Glutamatergic neuron (in vitro differentiated cells): ENCODE data around the gene SUGCT. TPM values are rescaled to one million over a fixed set of nuclear protein-coding genes. Genes with fewer than 3 reads are reported as not detected.

ENCODE experiments used
- DNase-seq: peaks from one replicate; pipeline ENCODE4 v3.0.0; 2022
- H3K27ac Mint-ChIP-seq: one replicate; pipeline ENCODE4 v1.8.0; 2020; ENCODE audit warnings: mild to moderate bottlenecking, mixed read lengths, inconsistent platforms; ENCODE audit not compliant: unreplicated experiment
- H3K27me3 Mint-ChIP-seq: one replicate; pipeline ENCODE4 v1.8.0; 2020; ENCODE audit warnings: mild to moderate bottlenecking, moderate library complexity, mixed read lengths, inconsistent platforms; ENCODE audit not compliant: unreplicated experiment
- H3K36me3 Mint-ChIP-seq: one replicate; pipeline ENCODE4 v1.8.0; 2020; ENCODE audit warnings: mild to moderate bottlenecking, mixed read lengths, inconsistent platforms; ENCODE audit not compliant: unreplicated experiment
- H3K4me1 Mint-ChIP-seq: one replicate; pipeline ENCODE4 v1.8.0; 2020; ENCODE audit warnings: mild to moderate bottlenecking, low read depth, mixed read lengths, inconsistent platforms; ENCODE audit not compliant: unreplicated experiment
- H3K4me3 Mint-ChIP-seq: one replicate; pipeline ENCODE4 v1.8.0; 2020; ENCODE audit warnings: mild to moderate bottlenecking, mixed read lengths, inconsistent platforms; ENCODE audit not compliant: unreplicated experiment
- H3K9me3 Mint-ChIP-seq: one replicate; pipeline ENCODE4 v1.8.0; 2020; ENCODE audit warnings: mild to moderate bottlenecking, moderate library complexity, mixed read lengths, inconsistent platforms; ENCODE audit not compliant: unreplicated experiment
- total RNA-seq: library from RNA; stranded (reverse); fragmentation: NEBNext Ultra II Directional; extraction: Animal tissue kit (Norgen Biotek cat#: 25700); gene quantifications from one replicate; pipeline ENCODE4 v1.2.1, GENCODE V29; 2021; ENCODE audit not compliant: unreplicated experiment
- TF ChIP-seq, protein P1 (sequence below): fragments of 200-600 bp; sonication (generic); IDR thresholded peaks from one replicate; pipeline ENCODE4 v1.5.0; 2021; ENCODE audit not compliant: partially characterized antibody, unreplicated experiment

Gene SUGCT
- total RNA-seq, 1 donor from 2014 or later: 1.2 TPM

DNA sequence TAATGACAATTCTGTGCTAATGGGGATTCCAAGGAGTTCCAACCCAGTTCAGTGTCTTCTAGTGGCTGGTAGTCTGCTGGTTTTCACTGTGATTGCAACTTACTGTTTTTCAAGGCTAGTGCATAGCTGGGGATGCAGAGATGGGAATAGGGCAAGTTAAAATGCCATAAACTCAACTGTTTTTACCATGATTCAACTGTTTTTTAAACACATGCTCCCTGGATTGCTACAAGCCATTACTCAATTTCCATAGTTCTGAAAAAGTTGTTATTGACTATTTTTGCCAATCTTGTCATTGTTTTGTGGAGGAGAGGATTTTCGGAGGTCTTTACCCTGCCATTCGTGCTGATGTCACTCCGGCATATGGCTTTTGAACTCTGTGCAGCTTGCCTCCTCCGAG, 245.3 kb downstream of the SUGCT start:
- no peak for DNase-seq
- H3K27me3 Mint-ChIP-seq: no peaks in the 10 kb centered on the region
- H3K4me1 Mint-ChIP-seq: no peaks in the 10 kb centered on the region
- peaks cover 4% of the 10 kb centered on the region for H3K9me3 Mint-ChIP-seq
- no peak overlapping the region for H3K4me3 Mint-ChIP-seq
- H3K36me3 Mint-ChIP-seq: peaks cover 10% of the 10 kb centered on the region
- H3K27ac Mint-ChIP-seq: no peak overlapping the region
- TF ChIP-seq, protein P1, sequence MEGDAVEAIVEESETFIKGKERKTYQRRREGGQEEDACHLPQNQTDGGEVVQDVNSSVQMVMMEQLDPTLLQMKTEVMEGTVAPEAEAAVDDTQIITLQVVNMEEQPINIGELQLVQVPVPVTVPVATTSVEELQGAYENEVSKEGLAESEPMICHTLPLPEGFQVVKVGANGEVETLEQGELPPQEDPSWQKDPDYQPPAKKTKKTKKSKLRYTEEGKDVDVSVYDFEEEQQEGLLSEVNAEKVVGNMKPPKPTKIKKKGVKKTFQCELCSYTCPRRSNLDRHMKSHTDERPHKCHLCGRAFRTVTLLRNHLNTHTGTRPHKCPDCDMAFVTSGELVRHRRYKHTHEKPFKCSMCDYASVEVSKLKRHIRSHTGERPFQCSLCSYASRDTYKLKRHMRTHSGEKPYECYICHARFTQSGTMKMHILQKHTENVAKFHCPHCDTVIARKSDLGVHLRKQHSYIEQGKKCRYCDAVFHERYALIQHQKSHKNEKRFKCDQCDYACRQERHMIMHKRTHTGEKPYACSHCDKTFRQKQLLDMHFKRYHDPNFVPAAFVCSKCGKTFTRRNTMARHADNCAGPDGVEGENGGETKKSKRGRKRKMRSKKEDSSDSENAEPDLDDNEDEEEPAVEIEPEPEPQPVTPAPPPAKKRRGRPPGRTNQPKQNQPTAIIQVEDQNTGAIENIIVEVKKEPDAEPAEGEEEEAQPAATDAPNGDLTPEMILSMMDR: no peak

DNA sequence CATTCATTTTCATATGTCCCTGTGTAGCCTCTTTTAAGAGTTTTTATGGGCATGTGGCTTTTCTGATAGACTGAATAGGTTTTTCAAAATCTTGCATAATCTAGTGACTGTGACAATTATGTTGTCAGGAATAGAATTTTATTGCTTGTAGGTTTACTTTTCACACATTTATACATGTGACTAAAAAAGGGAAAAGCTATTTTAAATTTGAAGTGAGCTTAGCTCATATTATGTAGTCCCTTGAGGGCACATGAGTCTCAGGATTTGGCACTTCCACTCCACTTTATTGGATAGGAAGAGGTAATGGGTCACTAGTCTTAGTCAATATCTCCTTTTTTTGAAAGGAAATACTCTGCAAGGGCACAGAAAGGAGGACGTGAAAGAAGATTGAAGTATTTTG, 247.3 kb downstream of the SUGCT start:
- Mint-ChIP-seq H3K27ac (no peak overlapping the region), H3K4me1 (no peaks in the 10 kb centered on the region), H3K27me3 (no peaks in the 10 kb centered on the region), H3K9me3 (peaks cover 4% of the 10 kb centered on the region), H3K4me3 (no peak overlapping the region), H3K36me3 (peaks cover 10% of the 10 kb centered on the region)
- DNase-seq: no peak
- TF ChIP-seq, protein P1: no peak

DNA sequence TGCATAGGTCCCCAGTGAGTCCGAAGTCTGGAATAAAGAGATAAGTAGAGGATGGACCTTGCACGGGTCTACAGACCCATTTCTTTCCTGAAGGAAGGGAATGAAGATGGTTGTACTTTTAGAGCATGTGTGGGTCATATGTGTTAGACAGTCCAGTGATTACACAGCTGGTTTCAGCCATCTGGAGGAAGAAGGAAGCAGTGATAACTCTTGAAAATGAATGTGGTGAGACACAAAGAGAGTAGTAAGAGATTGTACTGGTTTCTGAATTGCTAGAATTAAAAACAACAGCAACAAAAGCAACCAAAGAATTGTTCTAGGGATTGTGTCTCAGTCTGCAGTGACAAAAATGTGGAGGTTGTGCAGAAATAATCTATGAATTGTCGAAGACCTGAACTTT, 258.9 kb downstream of the SUGCT start:
- Mint-ChIP-seq H3K36me3 (no peaks in the 10 kb centered on the region), H3K4me1 (no peaks in the 10 kb centered on the region), H3K9me3 (no peaks in the 10 kb centered on the region), H3K4me3 (no peak overlapping the region), H3K27me3 (no peaks in the 10 kb centered on the region), H3K27ac (no peak overlapping the region)
- TF ChIP-seq, protein P1: no peak
- no peak for DNase-seq

DNA sequence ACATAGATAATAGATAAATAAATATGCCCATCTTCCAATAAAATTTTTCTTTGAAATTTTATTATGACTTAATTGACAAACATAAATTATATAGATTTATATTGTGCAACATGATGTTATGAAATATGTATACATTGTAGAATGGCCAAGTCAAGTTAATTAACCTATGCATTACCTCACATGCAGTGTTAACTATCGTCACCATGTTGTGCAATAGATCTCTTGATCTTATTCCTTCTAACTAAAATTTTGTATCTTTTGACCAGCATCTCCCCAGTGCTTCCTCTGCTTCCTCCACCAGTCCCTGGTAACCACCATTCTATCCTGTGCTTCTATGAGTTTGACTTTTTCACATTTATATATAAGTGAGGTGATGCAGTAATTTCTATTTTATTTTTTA, 259.6 kb downstream of the SUGCT start:
- Mint-ChIP-seq H3K27ac (no peak overlapping the region), H3K9me3 (no peaks in the 10 kb centered on the region), H3K4me1 (no peaks in the 10 kb centered on the region), H3K27me3 (no peaks in the 10 kb centered on the region), H3K4me3 (no peak overlapping the region), H3K36me3 (no peaks in the 10 kb centered on the region)
- DNase-seq: no peak
- TF ChIP-seq, protein P1: no peak

DNA sequence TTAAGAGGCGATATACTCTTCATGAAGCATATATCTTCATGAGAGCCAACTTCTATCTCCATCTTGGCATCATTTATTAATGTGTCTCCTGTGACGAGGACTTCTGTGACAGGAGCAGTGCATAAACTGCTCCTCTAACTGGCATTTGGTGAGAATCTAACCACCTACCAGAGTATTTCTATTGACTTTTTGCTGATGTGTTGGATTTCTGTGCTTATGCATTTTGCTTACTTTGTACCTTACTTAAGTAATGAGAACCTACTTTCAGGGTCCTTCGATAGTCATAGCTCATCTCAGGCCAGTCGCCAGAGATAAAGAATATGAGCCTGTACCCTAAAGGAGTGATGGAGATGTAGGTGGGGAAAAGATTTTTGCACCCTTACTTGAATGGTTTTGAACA, 265.7 kb downstream of the SUGCT start:
- Mint-ChIP-seq H3K36me3 (no peaks in the 10 kb centered on the region), H3K27me3 (no peaks in the 10 kb centered on the region), H3K4me3 (no peak overlapping the region), H3K9me3 (peaks cover 2% of the 10 kb centered on the region), H3K27ac (no peak overlapping the region), H3K4me1 (no peaks in the 10 kb centered on the region)
- TF ChIP-seq, protein P1: no peak
- no peak for DNase-seq
